ENCODE data around the gene PKN2.
"Not testable (repeated sequence)": the region's sequence is repeated elsewhere in the genome, so short reads cannot be mapped to it uniquely, and the experiment has no call there.

Gene PKN2

GRCh38 chr1:88867743-88868521, 183.9 kb downstream of the PKN2 start:
- DNase-seq (ENCODE audit: low spot score), result no peak
- Histone ChIP-seq H3K4me1 (ENCODE audit: insufficient read depth, poor library complexity, severe bottlenecking) (no peaks in the 10 kb centered on the region), H3K27ac (ENCODE audit: poor library complexity, severe bottlenecking) (no peak overlapping the region), H3K36me3 (ENCODE audit: low read depth) (peaks cover 14% of the 10 kb centered on the region), H3K9me3 (ENCODE audit: severe bottlenecking) (no peaks in the 10 kb centered on the region), H3K27me3 (ENCODE audit: insufficient read depth, poor library complexity, severe bottlenecking) (no peaks in the 10 kb centered on the region), H3K4me3 (ENCODE audit: severe bottlenecking) (no peak overlapping the region)
- no peak for ATAC-seq (ENCODE audit: low read depth)
- TF ChIP-seq CTCF (IDR thresholded peaks at IDR 0.05; ENCODE audit: poor library complexity, severe bottlenecking), result no peak

GRCh38 chr1:88869644-88870043, 185.6 kb downstream of the PKN2 start:
- DNase-seq (ENCODE audit: low spot score); H3K36me3 ChIP-seq (ENCODE audit: low read depth); ATAC-seq (ENCODE audit: low read depth); H3K4me3 ChIP-seq (ENCODE audit: severe bottlenecking); H3K4me1 ChIP-seq (ENCODE audit: insufficient read depth, poor library complexity, severe bottlenecking); H3K27me3 ChIP-seq (ENCODE audit: insufficient read depth, poor library complexity, severe bottlenecking); H3K9me3 ChIP-seq (ENCODE audit: severe bottlenecking); H3K27ac ChIP-seq (ENCODE audit: poor library complexity, severe bottlenecking): not testable (repeated sequence)

- no peak for TF ChIP-seq CTCF (IDR thresholded peaks at IDR 0.05; ENCODE audit: poor library complexity, severe bottlenecking)
- no peak for DNase-seq (ENCODE audit: low spot score)
- no peak overlapping the region for H3K27ac ChIP-seq (ENCODE audit: poor library complexity, severe bottlenecking)
- no peaks in the 10 kb centered on the region for H3K9me3 ChIP-seq (ENCODE audit: severe bottlenecking)
- ATAC-seq (ENCODE audit: low read depth), result no peak
- no peaks in the 10 kb centered on the region for H3K27me3 ChIP-seq (ENCODE audit: insufficient read depth, poor library complexity, severe bottlenecking)
- no peak overlapping the region for H3K4me3 ChIP-seq (ENCODE audit: severe bottlenecking)
- peaks cover 16% of the 10 kb centered on the region; the same call in 1 of the 2 replicates for H3K36me3 ChIP-seq (ENCODE audit: low read depth)
- no peaks in the 10 kb centered on the region for H3K4me1 ChIP-seq (ENCODE audit: insufficient read depth, poor library complexity, severe bottlenecking)
These were observed 189.8 kb downstream of the PKN2 start for GRCh38 chr1:88873737-88874349.

GRCh38 chr1:88875595-88875994, 191.5 kb downstream of the PKN2 start:
- Histone ChIP-seq H3K27me3 (ENCODE audit: insufficient read depth, poor library complexity, severe bottlenecking) (no peaks in the 10 kb centered on the region), H3K27ac (ENCODE audit: poor library complexity, severe bottlenecking) (no peak overlapping the region), H3K4me1 (ENCODE audit: insufficient read depth, poor library complexity, severe bottlenecking) (no peaks in the 10 kb centered on the region), H3K9me3 (ENCODE audit: severe bottlenecking) (no peaks in the 10 kb centered on the region), H3K4me3 (ENCODE audit: severe bottlenecking) (no peak overlapping the region), H3K36me3 (ENCODE audit: low read depth) (peaks cover 16% of the 10 kb centered on the region; the same call in 1 of the 2 replicates)
- no peak for TF ChIP-seq CTCF (IDR thresholded peaks at IDR 0.05; ENCODE audit: poor library complexity, severe bottlenecking)
- no peak for ATAC-seq (ENCODE audit: low read depth)
- no peak for DNase-seq (ENCODE audit: low spot score)

GRCh38 chr1:88876573-88877365, 192.7 kb downstream of the PKN2 start:
- Histone ChIP-seq H3K4me3 (ENCODE audit: severe bottlenecking) (no peak overlapping the region), H3K27ac (ENCODE audit: poor library complexity, severe bottlenecking) (no peak overlapping the region), H3K27me3 (ENCODE audit: insufficient read depth, poor library complexity, severe bottlenecking) (no peaks in the 10 kb centered on the region), H3K9me3 (ENCODE audit: severe bottlenecking) (no peaks in the 10 kb centered on the region), H3K36me3 (ENCODE audit: low read depth) (peaks cover 24% of the 10 kb centered on the region), H3K4me1 (ENCODE audit: insufficient read depth, poor library complexity, severe bottlenecking) (no peaks in the 10 kb centered on the region)
- TF ChIP-seq CTCF (IDR thresholded peaks at IDR 0.05; ENCODE audit: poor library complexity, severe bottlenecking), result no peak
- no peak for ATAC-seq (ENCODE audit: low read depth)
- no peak for DNase-seq (ENCODE audit: low spot score)
